Liver (tissue), 9 donors: ENCODE measurements around the gene SHH. TPM values are rescaled to one million over a fixed set of nuclear protein-coding genes. Genes with fewer than 3 reads are reported as not detected.
"Not testable (repeated sequence)": the region's sequence is repeated elsewhere in the genome, so short reads cannot be mapped to it uniquely, and the experiment has no call there.

Experiments
- DNase-seq: peaks from one replicate; pipeline ENCODE4 v3.0.0-alpha.2; 2017; ENCODE audit warnings: low spot score
- H3K27ac ChIP-seq, 2 donors: one replicate each; pipeline ENCODE4 v1.7.0; 2013; ENCODE audit warnings: inconsistent platforms in 2 of 2, low read length in 2 of 2, control low read depth in 1 of 2, low read depth in 1 of 2, mild to moderate bottlenecking in 1 of 2
- H3K27me3 ChIP-seq, 4 donors: one replicate each; pipeline versions ENCODE4 v1.6.1 to v1.7.0; 2013; ENCODE audit warnings: low read length in 3 of 4, inconsistent platforms in 1 of 4, mild to moderate bottlenecking in 1 of 4, moderate library complexity in 1 of 4; ENCODE audit not compliant: control insufficient read depth in 4 of 4, insufficient read depth in 4 of 4
- H3K36me3 ChIP-seq, 4 donors: one replicate each; pipeline versions ENCODE4 v1.6.1 to v1.7.0; 2013; ENCODE audit warnings: low read length in 3 of 4, mild to moderate bottlenecking in 3 of 4, low read depth in 1 of 4, moderate library complexity in 1 of 4; ENCODE audit not compliant: control insufficient read depth in 4 of 4, insufficient read depth in 3 of 4
- H3K4me1 ChIP-seq, 4 donors: one replicate each; pipeline versions ENCODE4 v1.6.1 to v1.7.0; 2013; ENCODE audit warnings: low read length in 3 of 4, mild to moderate bottlenecking in 3 of 4, moderate library complexity in 1 of 4; ENCODE audit not compliant: control insufficient read depth in 4 of 4, insufficient read depth in 4 of 4
- H3K4me3 ChIP-seq, 3 donors: one replicate each; pipeline versions ENCODE4 v1.6.1 to v1.7.0; 2013; ENCODE audit warnings: low read length in 3 of 3, control low read depth in 1 of 3, low read depth in 1 of 3, mild to moderate bottlenecking in 1 of 3
- H3K9ac ChIP-seq, 2 donors: one replicate each; pipeline ENCODE4 v1.7.0; 2013; ENCODE audit warnings: low read length in 2 of 2, mild to moderate bottlenecking in 2 of 2, moderate library complexity in 2 of 2, control low read depth in 1 of 2, low read depth in 1 of 2
- H3K9me3 ChIP-seq, 4 donors: one replicate each; pipeline versions ENCODE4 v1.6.1 to v1.7.0; 2013; ENCODE audit warnings: low read length in 3 of 4; ENCODE audit not compliant: control insufficient read depth in 4 of 4
- ATF3 ChIP-seq: IDR thresholded peaks from 2 replicates; pipeline ENCODE4 v1.6.1; 2016; ENCODE audit warnings: antibody characterized with exemption
- CTCF ChIP-seq: fragments of 150-350 bp; IDR thresholded peaks from 2 replicates; pipeline ENCODE4 v1.5.1; 2017; ENCODE audit warnings: improper control_type of control experiment, low read depth, low read length; ENCODE audit not compliant: missing input control
- FOXA1 ChIP-seq: IDR thresholded peaks from 2 replicates; pipeline ENCODE4 v1.6.1; 2016; ENCODE audit warnings: antibody characterized with exemption
- GABPA ChIP-seq, 2 donors: IDR thresholded peaks in 1 of 2; conservative IDR thresholded peaks in 1 of 2; 2 replicates each; pipeline ENCODE4 v1.6.1; 2016; ENCODE audit warnings: antibody characterized with exemption in 2 of 2, mild to moderate bottlenecking in 1 of 2, moderate library complexity in 1 of 2
- HNF4A ChIP-seq, 2 donors: conservative IDR thresholded peaks; 2 replicates each; pipeline ENCODE4 v1.6.1; 2016; ENCODE audit warnings: antibody characterized with exemption in 2 of 2, mild to moderate bottlenecking in 2 of 2
- HNF4G ChIP-seq: IDR thresholded peaks from 2 replicates; pipeline ENCODE4 v1.6.1; 2016; ENCODE audit warnings: antibody characterized with exemption
- JUND ChIP-seq, 2 donors: IDR thresholded peaks; 2 replicates each; pipeline ENCODE4 v1.6.1; 2016; ENCODE audit warnings: antibody characterized with exemption in 2 of 2
- MAX ChIP-seq: IDR thresholded peaks from 2 replicates; pipeline ENCODE4 v1.6.1; 2016; ENCODE audit warnings: antibody characterized with exemption
- NR2F2 ChIP-seq: IDR thresholded peaks from 2 replicates; pipeline ENCODE4 v1.6.1; 2016; ENCODE audit warnings: antibody characterized with exemption
- REST ChIP-seq: IDR thresholded peaks from 2 replicates; pipeline ENCODE4 v1.6.1; 2016; ENCODE audit warnings: antibody characterized with exemption, mild to moderate bottlenecking
- RXRA ChIP-seq, 2 donors: IDR thresholded peaks; 2 replicates each; pipeline ENCODE4 v1.6.1; 2017 to 2018; ENCODE audit warnings: antibody characterized with exemption in 2 of 2, mild to moderate bottlenecking in 1 of 2
- SP1 ChIP-seq: IDR thresholded peaks from 2 replicates; pipeline ENCODE4 v1.6.1; 2018; ENCODE audit warnings: antibody characterized with exemption, mild to moderate bottlenecking
- ZBTB33 ChIP-seq: IDR thresholded peaks from 2 replicates; pipeline ENCODE4 v1.6.1; 2016; ENCODE audit warnings: antibody characterized with exemption
- WGBS: extraction: QIAGEN DNeasy Blood & Tissue Kit; methylation state at CpG from one replicate; pipeline ENCODE4 v1.1.7; 2013; 5-methylcytosine and 5-hydroxymethylcytosine counted together
- polyA plus RNA-seq, 2 donors: library from polyadenylated mRNA; stranded (reverse) in 1 of 2; unstranded in 1 of 2; fragments of 200-250 nt in 1 of 2; fragments of >200 nt in 1 of 2; fragmentation: Nextera tagmentation in 1 of 2; extraction: Ambion mirVana in 1 of 2; gene quantifications; one replicate each; pipeline versions ENCODE4 v1.2.1 to v1.2.3, GENCODE V29; 2013 to 2015
- total RNA-seq, 2 donors: library from RNA; depleted of rRNA; stranded (reverse); fragments of >200 nt; gene quantifications; one replicate each; pipeline ENCODE4 v1.2.3, GENCODE V29; 2014
- donor health status: healthy.
- donor health status: healthy.
- donor health status: healthy.
- donor health status: healthy.
- donor health status: healthy.

Gene SHH
- total and polyA plus RNA-seq, 4 donors, result 3.9 to 10.0 (median 5.2) TPM

- Histone ChIP-seq H3K4me1 (peaks cover under 1 to 10% (median 5%) of the 10 kb centered on the region in 4 donors), H3K9me3 (no peaks in the 10 kb centered on the region), H3K9ac (no peak overlapping the region), H3K36me3 (no peaks in the 10 kb centered on the region), H3K4me3 (no peak overlapping the region), H3K27ac (no peak overlapping the region), H3K27me3 (peaks cover 0 to 3% (median 0%) of the 10 kb centered on the region in 4 donors)
- TF ChIP-seq JUND (IDR thresholded peaks at IDR 0.05) (no peak), ATF3 (no peak), SP1 (no peak), HNF4A (conservative IDR thresholded peaks at IDR 0.05) (no peak), CTCF (no peak), NR2F2 (no peak), HNF4G (no peak), REST (no peak), FOXA1 (no peak), ZBTB33 (no peak), GABPA (IDR thresholded peaks at IDR 0.05 in 1 of 2, conservative IDR thresholded peaks at IDR 0.05 in 1 of 2) (no peak), MAX (no peak), RXRA (IDR thresholded peaks at IDR 0.05) (no peak)
- DNase-seq, result no peak
- 68% methylated on average over 21 of the region's 21 CpGs for WGBS
These were observed 6.0 kb upstream of the SHH start for GRCh38 chr7:155818154-155818819.

- H3K9ac ChIP-seq, H3K27ac ChIP-seq, H3K36me3 ChIP-seq, DNase-seq, H3K27me3 ChIP-seq, H3K4me3 ChIP-seq, H3K9me3 ChIP-seq: not testable (repeated sequence)
- WGBS, result 87% methylated on average over 4 of the region's 4 CpGs
- peaks cover 4 to 17% (median 12%) of the 10 kb centered on the region in 4 donors for H3K4me1 ChIP-seq
These were observed 5.3 kb upstream of the SHH start for GRCh38 chr7:155817515-155817914.
